Activated T-cell treated with anti-CD3 and anti-CD28 coated beads for 1 hour (primary cell): ENCODE data around the gene FRMD3.

ENCODE experiments used
- DNase-seq: peaks from one replicate; pipeline ENCODE4 v3.0.0-alpha.2; 2020; ENCODE audit warnings: low read depth

Gene FRMD3

GRCh38 chr9:83234541-83234940, 303.7 kb downstream of the FRMD3 start:
- no peak for DNase-seq

- no peak for DNase-seq
Observed at GRCh38 chr9:83233647-83234046, 304.6 kb downstream of the FRMD3 start.

- DNase-seq: no peak
Observed at GRCh38 chr9:83231039-83231438, 307.2 kb downstream of the FRMD3 start.

GRCh38 chr9:83220730-83221129, 317.5 kb downstream of the FRMD3 start:
- DNase-seq: no peak

GRCh38 chr9:83219924-83220438, 318.2 kb downstream of the FRMD3 start:
- DNase-seq: no peak

GRCh38 chr9:83219154-83219923, 318.9 kb downstream of the FRMD3 start:
- no peak for DNase-seq

GRCh38 chr9:83218411-83219090, 319.6 kb downstream of the FRMD3 start:
- DNase-seq: no peak

- no peak for DNase-seq
Observed at GRCh38 chr9:83209188-83209731, 328.9 kb downstream of the FRMD3 start.

- DNase-seq: no peak
Observed at GRCh38 chr9:83208065-83208850, 329.9 kb downstream of the FRMD3 start.

- no peak for DNase-seq
Observed at GRCh38 chr9:83204047-83204446, 334.2 kb downstream of the FRMD3 start.

GRCh38 chr9:83200531-83200930, 337.7 kb downstream of the FRMD3 start:
- DNase-seq: no peak

- no peak for DNase-seq
Observed at GRCh38 chr9:83199832-83200231, 338.4 kb downstream of the FRMD3 start.

- DNase-seq: no peak
Observed at GRCh38 chr9:83199240-83199639, 339.0 kb downstream of the FRMD3 start.

GRCh38 chr9:83198371-83198770, 339.8 kb downstream of the FRMD3 start:
- no peak for DNase-seq

- no peak for DNase-seq
Observed at GRCh38 chr9:83197591-83197990, 340.6 kb downstream of the FRMD3 start.

GRCh38 chr9:83196946-83197345, 341.3 kb downstream of the FRMD3 start:
- no peak for DNase-seq
